H1 (cell line): ENCODE results near the gene MS4A15. TPM values are rescaled to one million over a fixed set of nuclear protein-coding genes. Genes with fewer than 3 reads are reported as not detected.

Experiments
- CTCF ChIA-PET: fragments of 300-600 bp; sonication (Branson Sonifier 250); formaldehyde crosslinking; loops from one replicate; lab custom pipeline; 2021; ENCODE audit not compliant: partially characterized antibody; lab: Charles Lee
- POLR2A ChIA-PET: fragments of 300-600 bp; sonication (Branson Sonifier 250); formaldehyde crosslinking; loops from one replicate; lab custom pipeline; 2021; ENCODE audit warnings: inconsistent platforms; ENCODE audit not compliant: partially characterized antibody; lab: Charles Lee
- DNase-seq, 2 experiments: peaks; one replicate each; pipeline versions ENCODE4 v3.0.0 to v3.0.0-alpha.2; 2010 to 2022; ENCODE audit warnings: low spot score in 2 of 2, low read depth in 1 of 2, mixed read lengths in 1 of 2
- FAIRE-seq: peaks from 2 replicates; lab custom pipeline; 2011; peaks lifted over from hg19 to GRCh38; lab: Jason Lieb, UNC
- H2AFZ ChIP-seq: 2 replicates; pipeline ENCODE4 v1.8.1; 2012; ENCODE audit warnings: low read length, inconsistent platforms
- H2AK5ac ChIP-seq: 2 replicates; pipeline ENCODE4 v1.6.1; 2013; ENCODE audit warnings: low read depth, low read length
- H2BK120ac ChIP-seq: replicated peaks from 2 replicates; pipeline ENCODE3; 2013; ENCODE audit warnings: low read depth, low read length, inconsistent platforms
- H2BK12ac ChIP-seq: 2 replicates; pipeline ENCODE4 v1.6.1; 2013; ENCODE audit warnings: low read depth, low read length
- H2BK15ac ChIP-seq: 2 replicates; pipeline ENCODE4 v1.6.1; 2013; ENCODE audit warnings: low read length
- H2BK20ac ChIP-seq: 2 replicates; pipeline ENCODE4 v1.6.1; 2013; ENCODE audit warnings: low read length
- H2BK5ac ChIP-seq: 2 replicates; pipeline ENCODE4 v1.6.1; 2013; ENCODE audit warnings: low read depth, low read length
- H3K14ac ChIP-seq: 2 replicates; pipeline ENCODE4 v1.6.1; 2013; ENCODE audit warnings: inconsistent platforms; ENCODE audit not compliant: insufficient read length
- H3K18ac ChIP-seq: 2 replicates; pipeline ENCODE4 v1.6.1; 2013; ENCODE audit warnings: low read length; ENCODE audit errors: extremely low read depth
- H3K23ac ChIP-seq: 2 replicates; pipeline ENCODE4 v1.6.1; 2013; ENCODE audit warnings: inconsistent platforms; ENCODE audit not compliant: insufficient read length
- H3K23me2 ChIP-seq: 2 replicates; pipeline ENCODE4 v1.6.1; 2013; ENCODE audit warnings: low read depth, low read length
- H3K27ac ChIP-seq: 2 replicates; pipeline ENCODE4 v1.6.1; 2011; ENCODE audit warnings: low read depth, low read length, inconsistent platforms
- H3K27me3 ChIP-seq, 4 experiments: replicated peaks in 1 of 4; 1 replicate in 1 of 4; 2 replicates in 3 of 4; pipeline versions ENCODE4 v1.6.1 to v1.8.1; 2011 to 2013; ENCODE audit warnings: low read length in 3 of 4, mild to moderate bottlenecking in 3 of 4, inconsistent platforms in 2 of 4, mixed read lengths in 2 of 4, moderate library complexity in 1 of 4; ENCODE audit not compliant: control insufficient read depth in 3 of 4, insufficient read depth in 3 of 4; ENCODE audit errors: extremely low read depth in 1 of 4
- H3K36me3 ChIP-seq, 4 experiments: 2 replicates each; pipeline versions ENCODE4 v1.6.1 to v1.8.1; 2011 to 2013; ENCODE audit warnings: mild to moderate bottlenecking in 4 of 4, low read length in 3 of 4, moderate library complexity in 2 of 4, control low read depth in 1 of 4, inconsistent platforms in 1 of 4; ENCODE audit not compliant: insufficient read depth in 4 of 4, control insufficient read depth in 2 of 4
- H3K4ac ChIP-seq: replicated peaks from 2 replicates; pipeline ENCODE3; 2013; ENCODE audit warnings: low read length, low read depth, mixed read lengths, inconsistent platforms; ENCODE audit not compliant: insufficient read length
- H3K4me1 ChIP-seq, 4 experiments: replicated peaks in 1 of 4; 1 replicate in 1 of 4; 2 replicates in 3 of 4; pipeline versions ENCODE4 v1.6.1 to v1.8.1; 2011 to 2013; ENCODE audit warnings: low read length in 3 of 4, inconsistent platforms in 2 of 4, mixed read lengths in 1 of 4; ENCODE audit not compliant: insufficient read depth in 4 of 4, control insufficient read depth in 3 of 4
- H3K4me2 ChIP-seq, 2 experiments: 2 replicates each; pipeline versions ENCODE4 v1.6.1 to v1.8.1; 2011 to 2013; ENCODE audit warnings: low read depth in 2 of 2, low read length in 2 of 2, control low read depth in 1 of 2, inconsistent platforms in 1 of 2, mild to moderate bottlenecking in 1 of 2; ENCODE audit not compliant: insufficient read depth in 1 of 2
- H3K4me3 ChIP-seq, 4 experiments: fragments of 200-600, 300-600 bp in 1 of 4; sonication (generic), shearing (Covaris generic), sonication (Bioruptor Twin) in 1 of 4; 2 replicates each; pipeline versions ENCODE4 v1.5.1 to v1.8.1; 2011 to 2016; ENCODE audit warnings: low read length in 4 of 4, low read depth in 3 of 4, control low read depth in 2 of 4, inconsistent platforms in 2 of 4, mild to moderate bottlenecking in 2 of 4, mixed read lengths in 1 of 4, moderate library complexity in 1 of 4; ENCODE audit not compliant: insufficient read depth in 2 of 4; ENCODE audit errors: extremely low read depth in 1 of 4
- H3K56ac ChIP-seq: replicated peaks from 2 replicates; pipeline ENCODE3; 2013; ENCODE audit warnings: low read depth, mild to moderate bottlenecking, mixed read lengths, low read length, inconsistent platforms; ENCODE audit not compliant: insufficient read length
- H3K79me1 ChIP-seq: 2 replicates; pipeline ENCODE4 v1.6.1; 2013; ENCODE audit warnings: low read depth, low read length, control low read depth
- H3K79me2 ChIP-seq, 2 experiments: 2 replicates each; pipeline versions ENCODE4 v1.6.1 to v1.8.1; 2012 to 2013; ENCODE audit warnings: low read length in 2 of 2, mild to moderate bottlenecking in 2 of 2, inconsistent platforms in 1 of 2; ENCODE audit not compliant: insufficient read depth in 2 of 2, control insufficient read depth in 1 of 2
- H3K9ac ChIP-seq, 4 experiments: replicated peaks in 1 of 4; 1 replicate in 1 of 4; 2 replicates in 3 of 4; pipeline versions ENCODE4 v1.6.1 to v1.8.1; 2011 to 2013; ENCODE audit warnings: low read depth in 3 of 4, low read length in 3 of 4, control low read depth in 2 of 4, mild to moderate bottlenecking in 2 of 4, moderate library complexity in 2 of 4, inconsistent platforms in 1 of 4; ENCODE audit errors: extremely low read depth in 1 of 4
- H3K9me3 ChIP-seq, 2 experiments: 2 replicates each; pipeline versions ENCODE4 v1.6.1 to v1.8.1; 2012 to 2013; ENCODE audit warnings: mild to moderate bottlenecking in 2 of 2, moderate library complexity in 2 of 2, control low read depth in 1 of 2, inconsistent platforms in 1 of 2, low read depth in 1 of 2, low read length in 1 of 2, mixed read lengths in 1 of 2; ENCODE audit not compliant: insufficient read depth in 2 of 2
- H4K20me1 ChIP-seq, 2 experiments: replicated peaks in 1 of 2; 2 replicates each; pipeline versions ENCODE3 to v1.8.1; 2011 to 2013; ENCODE audit warnings: inconsistent platforms in 2 of 2, low read length in 2 of 2, mild to moderate bottlenecking in 1 of 2; ENCODE audit not compliant: insufficient read depth in 2 of 2, control insufficient read depth in 1 of 2
- H4K5ac ChIP-seq: 2 replicates; pipeline ENCODE4 v1.6.1; 2013; ENCODE audit warnings: low read length, low read depth, mixed read lengths, inconsistent platforms; ENCODE audit not compliant: insufficient read length
- H4K8ac ChIP-seq: 2 replicates; pipeline ENCODE4 v1.8.0; 2013; ENCODE audit warnings: mild to moderate bottlenecking, moderate library complexity, low read length, inconsistent platforms; ENCODE audit not compliant: insufficient read depth; ENCODE audit errors: extremely low read depth
- H4K91ac ChIP-seq: replicated peaks from 2 replicates; pipeline ENCODE3; 2013; ENCODE audit warnings: low read length, mixed read lengths, inconsistent platforms; ENCODE audit not compliant: insufficient read length
- ATF2 ChIP-seq: IDR thresholded peaks from 2 replicates; pipeline ENCODE4 v1.6.1; 2012; ENCODE audit warnings: low read length, inconsistent platforms
- RBBP5 ChIP-seq: IDR thresholded peaks from 2 replicates; pipeline ENCODE4 v1.7.1; 2012; ENCODE audit warnings: low read depth, mild to moderate bottlenecking, inconsistent platforms, low read length, moderate library complexity, borderline replicate concordance
- YY1 ChIP-seq: IDR thresholded peaks from 2 replicates; pipeline ENCODE4 v1.6.1; 2011; ENCODE audit warnings: low read depth, mild to moderate bottlenecking, low read length
- WGBS, 2 experiments: shearing (Covaris generic) in 1 of 2; methylation state at CpG; one replicate each; pipeline versions ENCODE4 v1.1.6 to v1.1.7; 2013 to 2015; ENCODE audit warnings: low lambda C conversion rate in 2 of 2, mixed read lengths in 2 of 2, inconsistent platforms in 1 of 2, low coverage in 1 of 2, missing lambda C conversion rate in 1 of 2; ENCODE audit not compliant: insufficient replicate concordance in 2 of 2, insufficient coverage in 1 of 2, insufficient read length in 1 of 2; ENCODE audit errors: extremely low coverage in 1 of 2, missing lambda C conversion rate in 1 of 2; 5-methylcytosine and 5-hydroxymethylcytosine counted together
- polyA plus RNA-seq, 7 experiments: library from polyadenylated mRNA; depleted of rRNA in 3 of 7; stranded (reverse) in 5 of 7; unstranded in 2 of 7; fragments of >200 nt in 5 of 7; fragments of 200-250 nt in 2 of 7; gene quantifications; 1 replicate in 5 of 7; 2 replicates in 1 of 7; 4 replicates in 1 of 7; pipeline versions ENCODE4 v1.2.1 to v1.2.3, GENCODE V29; 2011 to 2013; ENCODE audit warnings: missing spikeins in 2 of 7, mixed read lengths in 2 of 7
- total RNA-seq: library from RNA; stranded (reverse); fragmentation: NEBNext Ultra II Directional; extraction: Animal tissue kit (Norgen Biotek cat#: 25700); gene quantifications from 2 replicates; pipeline ENCODE4 v1.2.1, GENCODE V29; 2021

Gene MS4A15
- total and polyA plus RNA-seq, 2 of the 8 experiments (the other 6 are each of a cell fraction or from before 2014, with no cell fraction given) = 0.15 to 0.17 TPM

- Histone ChIP-seq H3K27me3 (no peaks in the 10 kb centered on the region; a peak in 2 of 7 replicates), H3K27ac (no peak overlapping the region), H3K9me3 (no peaks in the 10 kb centered on the region; a peak in 2 of 4 replicates), H3K23me2 (no peaks in the 10 kb centered on the region), H3K56ac (no peak overlapping the region), H2BK120ac (no peak overlapping the region), H4K8ac (no peak overlapping the region), H3K36me3 (no peaks in the 10 kb centered on the region), H3K18ac (no peak overlapping the region), H3K4me1 (no peaks in the 10 kb centered on the region; a peak in 2 of 7 replicates), H3K79me1 (no peaks in the 10 kb centered on the region), H3K9ac (no peak overlapping the region), H2BK5ac (no peak overlapping the region), H3K23ac (no peak overlapping the region), H3K4me3 (no peak overlapping the region), H2BK12ac (no peak overlapping the region), H3K14ac (no peak overlapping the region), H4K20me1 (no peaks in the 10 kb centered on the region), H3K79me2 (no peaks in the 10 kb centered on the region), H2BK15ac (no peak overlapping the region), H3K4me2 (no peak overlapping the region), H4K5ac (no peak overlapping the region), H2AK5ac (no peak overlapping the region), H2BK20ac (no peak overlapping the region), H3K4ac (no peak overlapping the region), H2AFZ (no peak overlapping the region), H4K91ac (no peak overlapping the region)
- DNase-seq (no peak), FAIRE-seq (no peak)
- ChIA-PET POLR2A (no interaction called here), CTCF (interaction anchor here (1.0 to 1.5 kb wide), 5 partner anchors 10 to 110 kb away, joined by 3 to 5 read pairs (median 5); no protein-coding TSS in a partner anchor)
- TF ChIP-seq YY1 (no peak), RBBP5 (no peak), ATF2 (no peak)
- 91% methylated on average over 6 of the region's 6 CpGs; no CpG with 5 or more reads in 1 of the 2 experiments for WGBS, 2 experiments
Observed at GRCh38 chr11:60720460-60720859, 36.2 kb upstream of the MS4A15 start.
